ENCODE results near the gene SIDT2.
"Not testable (repeated sequence)": the region's sequence is repeated elsewhere in the genome, so short reads cannot be mapped to it uniquely, and the experiment has no call there.

SIDT2 gene

DNA sequence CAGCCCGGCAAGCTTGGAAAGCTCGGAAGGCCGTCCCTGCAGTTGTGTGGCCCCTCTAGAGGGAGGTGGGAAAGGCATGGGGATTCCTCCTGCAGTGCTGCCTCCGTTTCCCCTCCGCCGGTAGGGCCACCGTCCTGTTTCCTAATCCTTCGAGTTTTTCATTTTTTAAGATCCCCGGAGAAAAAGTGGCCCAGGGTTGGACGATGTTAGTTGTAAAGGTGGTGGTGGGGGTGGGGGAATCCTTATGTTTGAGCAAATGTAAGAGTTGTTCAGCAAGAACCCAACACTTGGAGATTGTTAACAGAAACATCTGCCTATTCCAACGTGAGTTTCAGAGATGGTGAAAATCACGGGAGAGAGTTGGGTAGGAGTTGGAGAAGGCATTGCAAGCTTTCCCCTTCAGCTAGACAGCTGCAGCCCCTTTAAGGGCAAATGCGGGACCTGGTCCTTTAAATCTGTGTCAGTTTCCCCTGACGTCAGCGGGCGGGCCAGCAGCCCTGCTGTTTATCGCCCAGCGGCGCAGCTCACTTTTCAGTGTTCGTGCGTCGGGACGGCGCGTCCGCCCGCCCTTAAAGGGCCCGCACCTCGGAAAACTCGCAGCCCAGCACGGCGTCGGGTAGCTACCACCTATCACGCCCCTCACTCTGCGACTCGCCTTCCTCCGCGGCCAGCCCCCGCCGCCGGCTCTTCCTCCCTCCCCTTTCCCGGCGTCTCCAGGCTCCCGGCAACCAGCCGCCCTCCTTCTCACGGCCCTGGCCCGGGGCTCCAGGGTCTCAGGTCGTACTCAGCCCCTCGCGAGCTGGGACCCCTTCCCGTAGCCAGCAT lies at the start of gene SIDT2:
Gene SIDT2 (plus strand): TSS at position 534 of the 825 bp plus-strand sequence. CDS start 521 bp downstream, outside the sequence.
- peak; percentile 94 for DNase-seq

GRCh38 chr11:117130396-117130795 lies 48.1 kb upstream of the SIDT2 start:
- not testable (repeated sequence) for DNase-seq

- DNase-seq, result no peak
Observed at GRCh38 chr11:117130879-117131278, 47.7 kb upstream of the SIDT2 start.

DNA sequence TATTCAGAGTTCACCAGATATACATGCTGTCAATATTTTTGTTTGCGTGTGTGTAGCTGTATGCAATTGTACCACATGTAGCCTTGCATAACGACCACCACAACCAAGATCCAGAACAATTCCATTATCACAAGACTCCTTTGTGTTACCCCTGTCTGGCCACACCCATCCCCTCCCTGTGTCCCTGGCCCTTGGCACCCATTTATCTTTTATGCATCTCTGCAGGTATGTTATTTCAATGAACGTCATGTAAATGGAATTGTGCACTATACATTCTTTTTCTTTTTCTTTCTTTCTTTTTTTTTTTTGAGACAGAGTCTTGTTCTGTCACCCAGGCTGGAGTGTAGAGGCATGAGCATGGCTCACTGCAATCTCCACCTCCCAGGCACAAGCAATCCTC lies 44.1 kb upstream of the SIDT2 start:
- DNase-seq, result no peak

DNA sequence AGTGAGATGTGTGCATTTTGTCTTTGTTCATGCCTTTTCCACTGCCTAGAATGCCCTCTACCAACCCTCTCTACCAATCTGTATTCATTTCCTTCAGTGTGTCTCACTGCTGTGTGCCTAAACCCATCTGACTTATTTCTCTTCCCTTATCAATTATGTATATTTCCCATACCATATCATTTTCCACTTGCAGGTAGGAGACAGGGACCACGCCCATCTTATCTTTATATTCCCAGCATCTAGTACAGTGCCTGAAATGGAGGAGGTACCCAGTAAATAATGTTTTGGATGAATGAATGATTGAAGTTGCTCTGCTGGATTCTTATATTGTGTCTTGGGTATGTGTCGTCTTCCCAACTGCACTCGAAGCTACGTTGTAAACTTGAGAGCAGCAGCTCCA lies 43.6 kb upstream of the SIDT2 start:
- DNase-seq, result not testable (repeated sequence)

DNA sequence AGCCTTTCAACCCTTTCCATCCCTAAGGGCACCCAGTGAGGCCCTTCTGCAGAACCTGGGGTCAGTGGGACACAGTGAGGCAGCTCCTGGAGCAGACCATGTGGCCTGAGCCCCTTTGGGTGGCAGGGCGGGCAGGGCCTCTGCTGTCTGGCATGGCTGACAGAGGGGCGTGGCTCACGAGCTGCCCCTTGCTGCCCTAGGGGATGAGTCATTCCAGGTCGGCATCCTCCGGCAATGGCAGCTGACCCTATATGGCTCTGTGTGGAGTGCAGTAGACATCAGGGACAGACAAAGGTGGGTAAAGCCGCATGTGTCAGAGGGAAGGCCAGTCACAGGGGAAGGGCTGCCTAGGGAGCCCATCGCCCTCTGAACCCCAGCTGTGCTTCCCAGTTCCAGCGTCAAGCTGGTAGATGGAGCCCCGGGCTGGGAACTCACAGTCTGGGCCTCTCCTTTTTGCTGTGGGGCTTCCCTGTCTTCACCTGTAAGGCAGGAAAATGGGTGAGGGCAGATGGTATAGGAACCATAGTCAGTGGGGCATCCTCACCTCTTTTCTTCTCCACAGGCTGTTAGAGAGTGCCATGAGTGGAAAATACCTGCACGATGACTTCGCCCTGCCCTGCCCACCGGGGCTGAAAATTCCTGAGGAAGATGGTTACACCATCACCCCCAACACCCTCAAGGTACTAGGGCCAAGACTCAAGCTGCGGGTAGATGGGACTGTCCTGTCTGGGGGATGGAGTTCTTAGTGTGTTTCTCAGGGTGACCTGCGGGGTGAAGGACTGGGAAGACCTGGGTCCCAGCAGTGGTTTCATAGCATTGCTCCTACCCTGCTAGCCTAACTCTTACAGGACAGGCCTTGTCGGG lies 41.1 kb upstream of the SIDT2 start:
- DNase-seq, result not testable (repeated sequence)

GRCh38 chr11:117143390-117143789 lies 35.2 kb upstream of the SIDT2 start:
- DNase-seq, result peak; percentile 38

DNA sequence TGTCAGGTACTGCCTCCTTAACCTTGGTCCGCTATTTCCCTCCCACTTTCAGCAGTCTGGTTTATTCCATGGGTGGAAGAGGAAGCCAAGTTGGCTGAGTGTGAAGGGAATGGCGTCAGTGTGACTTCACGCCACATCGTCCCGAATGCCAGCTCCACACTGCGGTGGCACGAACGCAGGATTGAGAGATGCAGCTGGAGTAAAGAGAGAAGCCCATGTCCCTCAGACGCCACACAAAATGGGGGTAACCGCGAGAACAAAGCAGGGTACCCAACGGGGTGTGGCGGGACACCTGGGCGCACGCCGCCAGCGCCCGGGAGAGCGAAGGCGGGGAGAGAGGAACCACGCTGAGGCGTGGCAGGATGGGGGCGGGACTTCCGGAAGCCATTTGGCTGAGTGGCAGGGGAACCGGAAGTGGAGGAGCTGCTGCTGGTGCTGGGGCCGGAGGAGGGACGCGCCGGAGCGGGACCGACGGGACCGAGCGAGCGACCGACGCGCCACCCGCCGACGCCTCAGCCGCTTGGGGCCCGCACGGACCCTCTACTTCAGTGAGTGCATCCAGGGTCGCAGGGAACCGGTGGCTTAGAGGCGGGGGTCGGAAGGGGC lies 34.6 kb upstream of the SIDT2 start, which contains the start of gene PAFAH1B2:
Gene PAFAH1B2 (plus strand): TSS at position 417 of the 606 bp plus-strand sequence. CDS start 8,161 bp downstream, outside the sequence.
- peak; percentile 98 for DNase-seq

DNA sequence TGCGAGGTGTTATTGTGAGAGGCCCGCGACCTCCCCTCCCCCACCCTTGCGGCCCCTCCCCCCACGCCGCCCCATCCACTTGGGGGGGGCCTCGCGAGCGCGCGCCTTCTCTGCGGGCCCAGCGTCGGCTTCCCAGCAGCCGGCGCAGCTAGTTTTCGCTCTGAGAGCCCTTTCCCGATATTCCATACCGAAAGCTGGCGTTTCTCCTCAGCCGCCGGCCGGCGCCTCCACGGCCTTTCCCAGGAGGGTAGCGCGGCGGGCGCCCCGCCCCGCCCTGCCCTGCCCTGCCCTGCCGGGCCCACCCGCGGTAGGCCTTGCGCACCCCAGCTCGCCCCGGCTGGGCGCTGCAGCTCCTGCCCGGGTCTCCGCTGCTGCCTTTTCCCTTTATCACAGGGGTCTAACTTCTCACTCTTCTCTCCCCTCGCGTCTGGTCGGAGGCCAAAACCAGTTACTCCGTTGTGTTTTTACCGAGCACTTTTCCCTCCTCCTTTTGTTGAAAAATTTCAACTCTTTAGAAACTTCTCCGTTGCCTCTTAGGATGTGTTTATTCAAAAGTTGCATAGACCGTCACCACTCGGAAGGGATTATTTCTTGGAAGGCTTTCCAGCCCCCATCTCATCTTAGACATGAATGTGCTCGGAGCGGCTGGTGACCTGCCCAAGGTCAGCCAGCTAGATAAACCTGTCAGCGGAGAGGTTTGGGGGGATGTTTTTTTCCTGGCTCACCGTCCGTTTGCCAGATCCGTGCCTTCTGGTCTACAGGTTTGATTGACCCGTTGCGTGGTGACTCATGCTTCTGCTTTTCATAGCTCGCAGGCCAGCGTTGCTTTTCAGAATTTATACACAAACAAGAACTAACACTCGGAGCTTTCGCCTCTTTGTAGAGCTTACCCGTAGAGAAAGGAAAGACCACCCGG lies 33.8 kb upstream of the SIDT2 start:
- DNase-seq, result peak; percentile 52

DNA sequence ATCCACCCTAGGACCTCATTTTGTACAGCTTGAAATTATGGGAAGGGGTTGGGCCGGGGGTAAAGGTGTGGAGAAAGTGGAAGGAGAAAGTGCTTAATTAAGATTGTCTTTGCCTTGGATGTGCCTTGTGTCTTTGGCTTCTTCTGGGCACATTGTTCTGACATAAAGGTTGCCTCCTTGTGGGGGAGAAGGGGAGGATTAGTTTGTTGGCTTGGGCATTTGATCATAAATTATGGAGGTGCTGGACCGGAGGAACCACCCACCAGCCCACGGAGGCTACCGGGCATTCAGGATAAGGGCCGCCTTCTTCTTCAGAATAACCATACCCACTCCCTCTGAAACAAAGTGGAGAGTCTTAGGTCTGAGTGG lies 33.2 kb upstream of the SIDT2 start:
- peak; percentile 29 for DNase-seq

GRCh38 chr11:117146521-117146920 lies 32.0 kb upstream of the SIDT2 start:
- DNase-seq, result no peak

GRCh38 chr11:117152066-117152465 lies 26.5 kb upstream of the SIDT2 start:
- no peak for DNase-seq

GRCh38 chr11:117154468-117154867 lies 24.1 kb upstream of the SIDT2 start:
- no peak for DNase-seq

GRCh38 chr11:117157507-117157906 lies 21.0 kb upstream of the SIDT2 start:
- no peak for DNase-seq

DNA sequence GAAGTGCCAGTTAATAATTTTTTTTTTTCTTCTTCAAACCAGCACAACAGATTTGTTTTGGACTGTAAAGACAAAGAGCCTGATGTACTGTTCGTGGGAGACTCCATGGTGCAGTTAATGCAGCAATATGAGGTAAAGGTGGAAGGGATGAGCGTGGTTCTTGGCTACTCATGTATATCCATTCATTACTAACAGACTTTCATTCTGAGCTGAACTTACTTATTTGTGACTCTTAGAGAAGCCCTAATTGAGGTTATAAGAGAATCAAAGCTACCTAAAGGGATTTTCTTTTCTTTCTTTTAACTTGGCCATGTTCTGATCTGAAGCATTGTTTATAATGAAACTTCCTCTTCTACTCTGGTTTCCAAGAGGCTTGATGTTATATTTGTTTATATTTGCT lies 18.7 kb upstream of the SIDT2 start:
- no peak for DNase-seq

- no peak for DNase-seq
Observed at GRCh38 chr11:117160826-117161225, 17.7 kb upstream of the SIDT2 start.

GRCh38 chr11:117166491-117166890 lies 12.1 kb upstream of the SIDT2 start:
- no peak for DNase-seq

DNA sequence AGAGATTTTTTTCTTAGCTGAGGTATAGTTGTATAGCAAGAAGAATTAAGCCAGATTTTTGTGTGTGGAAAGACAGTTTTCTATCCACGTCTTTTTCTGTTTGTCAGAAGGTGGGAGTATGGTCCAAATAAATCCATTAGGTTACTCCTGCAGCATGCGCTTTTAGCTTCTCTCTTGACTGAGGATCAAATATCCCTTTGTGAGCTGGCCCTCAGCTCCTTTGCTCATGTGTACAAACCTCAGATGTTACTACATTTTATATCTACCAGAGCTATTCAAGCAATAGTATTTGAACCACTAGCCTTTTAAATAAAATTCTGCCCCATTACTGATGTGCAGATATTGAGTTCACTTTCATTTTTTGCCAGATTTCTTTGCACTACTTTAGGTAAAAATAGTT lies 8.8 kb upstream of the SIDT2 start:
- no peak for DNase-seq

GRCh38 chr11:117170210-117170609 lies 8.3 kb upstream of the SIDT2 start:
- no peak for DNase-seq

- no peak for DNase-seq
Observed at GRCh38 chr11:117171007-117171403, 7.5 kb upstream of the SIDT2 start.

DNA sequence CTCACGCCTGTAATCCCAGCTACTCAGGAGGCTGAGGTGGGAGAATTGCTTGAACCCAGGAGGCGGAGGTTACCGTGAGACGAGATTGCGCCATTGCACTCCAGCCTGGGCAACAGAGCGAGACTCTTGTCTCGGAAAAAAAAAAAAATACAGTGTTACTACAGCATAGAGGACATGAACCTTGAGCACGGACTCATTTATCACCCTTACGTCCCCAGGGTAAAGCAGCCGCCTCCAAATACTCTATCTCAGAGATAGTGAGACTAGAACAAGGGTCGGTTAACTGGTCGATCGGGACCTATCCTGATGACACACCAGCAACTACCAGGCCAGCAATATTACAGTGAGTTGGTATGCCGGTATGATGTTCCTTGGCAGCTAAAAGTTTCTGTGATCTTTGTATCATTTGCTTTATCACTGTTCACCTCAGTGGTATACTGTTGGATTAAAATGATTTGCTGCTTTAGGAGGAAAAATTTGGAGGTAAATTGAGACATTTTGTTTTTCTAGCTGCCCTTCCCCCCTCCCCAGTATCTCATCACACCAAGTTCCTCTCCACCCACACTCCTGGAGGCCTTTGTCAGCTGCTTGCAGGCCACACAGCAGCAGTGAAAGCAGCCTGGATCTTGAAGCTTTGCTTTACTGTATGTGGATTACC lies 7.0 kb upstream of the SIDT2 start:
- DNase-seq, result no peak

All from activated CD4-positive, alpha-beta T cell treated with anti-CD3 and anti-CD28 coated beads, Interleukin-2, Interleukin-6, amounts not matched to agents 100 ng/mL and 50 ng/mL, durations not matched to agents 16 hours and 8 hours (primary cell).